HepG2 (cell line): ENCODE data around the gene P2RX7. TPM values are rescaled to one million over a fixed set of nuclear protein-coding genes. Genes with fewer than 3 reads are reported as not detected.

Experiments used
- ATAC-seq: fragments of 200-7000 bp; cut with Tn5 transposase; 3 replicates; pipeline ENCODE4 v1.9.1; 2020; ENCODE audit warnings: mild to moderate bottlenecking, moderate library complexity
- BruUV-seq: library from RNA; stranded (reverse); fragments of 400-500 nt; replicated peaks from 2 replicates; lab custom pipeline; 2021; lab: Mats Ljungman, UMichigan
- CTCF ChIA-PET: fragments of 300-600 bp; formaldehyde crosslinking; extraction: SDS; loops from one replicate; lab custom pipeline; 2021; ENCODE audit warnings: low total read pairs, inconsistent platforms, low intra/inter-chr PET ratio; lab: Yijun Ruan, JAX
- POLR2A ChIA-PET: fragments of 350-600 bp; sonication (Branson Sonifier 250); formaldehyde crosslinking; loops from one replicate; lab custom pipeline; 2020; ENCODE audit warnings: antibody characterized with exemption, inconsistent platforms; lab: Yijun Ruan, JAX
- DNase-seq: peaks from one replicate; pipeline ENCODE4 v3.0.0-alpha.2; 2015; ENCODE audit warnings: low spot score
- FAIRE-seq: peaks from 3 replicates; lab custom pipeline; 2011; peaks lifted over from hg19 to GRCh38; lab: Jason Lieb, UNC
- H2AFZ ChIP-seq: one replicate; pipeline ENCODE4 v1.6.1; 2011; ENCODE audit warnings: low read length, inconsistent platforms
- H3K27ac ChIP-seq: fragments of 300-600 bp; 3 replicates; pipeline ENCODE4 v1.8.0; 2011; ENCODE audit warnings: mixed run types, mild to moderate bottlenecking, mixed read lengths, low read length, inconsistent platforms; ENCODE audit not compliant: insufficient read depth; ENCODE audit errors: extremely low read length
- H3K27me3 ChIP-seq, 2 experiments: fragments of 200-600 bp in 1 of 2; 2 replicates in 1 of 2; 3 replicates in 1 of 2; pipeline versions ENCODE4 v1.6.0 to v1.8.0; 2011; ENCODE audit warnings: low read length in 2 of 2, mild to moderate bottlenecking in 2 of 2, moderate library complexity in 2 of 2, inconsistent platforms in 1 of 2; ENCODE audit not compliant: insufficient read depth in 2 of 2, control insufficient read depth in 1 of 2
- H3K36me3 ChIP-seq, 2 experiments: fragments of 200-600 bp in 1 of 2; replicated peaks in 1 of 2; 2 replicates in 1 of 2; 3 replicates in 1 of 2; pipeline versions ENCODE4 v1.5.1 to v1.8.0; 2011; ENCODE audit warnings: low read length in 2 of 2, inconsistent platforms in 1 of 2; ENCODE audit not compliant: insufficient read depth in 2 of 2, control insufficient read depth in 1 of 2
- H3K4me1 ChIP-seq: 2 replicates; pipeline ENCODE4 v1.5.1; 2012; ENCODE audit warnings: low read length, inconsistent platforms; ENCODE audit not compliant: insufficient read depth
- H3K4me2 ChIP-seq: 2 replicates; pipeline ENCODE4 v1.6.0; 2011; ENCODE audit warnings: low read depth, low read length, inconsistent platforms
- H3K4me3 ChIP-seq, 3 experiments: fragments of 200-600 bp in 1 of 3; sonication (generic), shearing (Covaris generic) in 1 of 3; replicated peaks in 1 of 3; 2 replicates each; pipeline ENCODE4 v1.5.1; 2011 to 2016; ENCODE audit warnings: low read length in 3 of 3, inconsistent platforms in 2 of 3, low read depth in 2 of 3, mild to moderate bottlenecking in 2 of 3, control low read depth in 1 of 3, mixed read lengths in 1 of 3; ENCODE audit not compliant: insufficient read depth in 1 of 3
- H3K79me2 ChIP-seq: one replicate; pipeline ENCODE4 v1.6.1; 2011; ENCODE audit warnings: low read length, inconsistent platforms; ENCODE audit not compliant: insufficient read depth
- H3K9ac ChIP-seq: 2 replicates; pipeline ENCODE4 v1.6.0; 2011; ENCODE audit warnings: mild to moderate bottlenecking, low read depth, low read length, inconsistent platforms; ENCODE audit not compliant: insufficient read depth
- H3K9me3 ChIP-seq: 2 replicates; pipeline ENCODE4 v1.5.1; 2012; ENCODE audit warnings: mild to moderate bottlenecking, low read length
- H4K20me1 ChIP-seq: 2 replicates; pipeline ENCODE4 v1.6.0; 2011; ENCODE audit warnings: inconsistent platforms, mild to moderate bottlenecking, low read length, moderate library complexity; ENCODE audit not compliant: insufficient read depth
- CBX1 ChIP-seq: IDR thresholded peaks from one replicate; pipeline ENCODE4 v1.6.1; 2016; ENCODE audit warnings: antibody characterized with exemption, low read depth
- FOSL2 ChIP-seq: sonication (generic); formaldehyde crosslinking; IDR thresholded peaks from 2 replicates; pipeline ENCODE4 v1.4.0; 2020; ENCODE audit warnings: missing genetic modification reagents
- IRF1 ChIP-seq: sonication (generic); formaldehyde crosslinking; IDR thresholded peaks from 2 replicates; pipeline ENCODE4 v1.4.0; 2020; ENCODE audit warnings: low read depth, mild to moderate bottlenecking, missing genetic modification reagents
- MED1 ChIP-seq: sonication (generic); formaldehyde crosslinking; IDR thresholded peaks from 2 replicates; pipeline ENCODE4 v1.4.0; 2020; ENCODE audit warnings: missing genetic modification reagents
- ZNF543 ChIP-seq: sonication (generic); formaldehyde crosslinking; IDR thresholded peaks from 2 replicates; pipeline ENCODE4 v1.4.0; 2020; ENCODE audit warnings: mild to moderate bottlenecking, missing genetic modification reagents
- WGBS: methylation state at CpG from one replicate; pipeline ENCODE4 v1.1.6; 2017; ENCODE audit warnings: low lambda C conversion rate; 5-methylcytosine and 5-hydroxymethylcytosine counted together
- in situ Hi-C: cut with HindIII; loops from 2 replicates; pipeline ENCODE4 v1.10.0; 2017; ENCODE audit warnings: low pct_unique_long_range_greater_than_20kb; ENCODE audit not compliant: extremely low pct_ligation_motif_present
- intact Hi-C: fragments of 100-400 bp; cut with micrococcal nuclease; formaldehyde crosslinking; loops from one replicate; pipeline ENCODE4 v1.10.0; 2022; ENCODE audit not compliant: unreplicated experiment
- polyA plus RNA-seq, 8 experiments: library from polyadenylated mRNA; depleted of rRNA in 3 of 8; stranded (reverse) in 7 of 8; unstranded in 1 of 8; fragments of >200 nt; fragmentation: Illumina TruSeq in 4 of 8; extraction: Trizol in 4 of 8; gene quantifications; 2 replicates each; pipeline versions ENCODE4 v1.2.1 to v1.2.3, GENCODE V29; 2011 to 2016; ENCODE audit warnings: low read depth in 4 of 8, missing spikeins in 1 of 8, mixed read lengths in 1 of 8; ENCODE audit not compliant: insufficient read depth in 1 of 8
- total RNA-seq, 5 experiments: library from RNA; depleted of rRNA; stranded (reverse); fragments of >200 nt; fragmentation: Illumina TruSeq; extraction: Trizol; gene quantifications; 2 replicates each; pipeline ENCODE4 v1.2.3, GENCODE V29; 2016; ENCODE audit warnings: low read depth in 1 of 5

P2RX7 gene
- total and polyA plus RNA-seq, 2 of the 13 experiments (the other 11 are each of a cell fraction or from before 2014, with no cell fraction given), result 0.13 to 0.73 TPM

DNA sequence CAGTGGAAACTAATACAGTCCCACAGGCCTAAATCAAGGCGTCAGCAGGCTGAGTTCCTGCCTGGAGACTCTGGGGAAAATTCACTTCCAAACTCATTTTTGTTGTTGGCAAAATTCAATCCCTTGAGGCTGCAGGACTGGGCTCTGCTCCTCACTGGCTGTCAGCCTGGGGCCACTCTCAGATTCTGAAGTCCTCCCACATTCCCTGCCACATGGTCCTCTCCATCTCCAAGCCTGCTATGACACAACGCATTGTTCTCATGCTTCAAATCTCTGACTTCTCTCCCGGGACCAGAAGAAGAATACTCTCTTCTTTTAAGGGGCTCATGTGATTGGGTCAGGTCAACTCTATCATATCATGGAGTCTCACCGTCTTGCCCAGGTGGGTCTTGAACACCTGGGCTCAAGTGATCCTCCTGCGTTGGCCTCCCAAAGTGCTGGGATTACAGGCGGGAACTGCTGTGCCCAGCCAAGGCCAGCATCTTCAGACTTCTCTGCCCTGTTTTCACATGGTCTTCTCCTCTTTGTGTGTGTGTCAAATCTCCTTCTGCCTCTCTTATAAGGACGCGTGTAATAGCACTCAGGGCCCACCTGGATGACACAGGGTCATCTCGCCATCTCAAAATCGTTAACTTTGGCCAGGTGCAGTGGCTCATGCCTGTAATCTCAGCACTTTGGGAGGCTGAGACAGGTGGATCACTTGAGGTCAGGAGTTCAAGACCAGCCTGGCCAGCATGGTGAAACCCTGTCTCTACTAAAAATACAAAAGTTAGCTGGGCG, 9.7 kb downstream of the P2RX7 start:
- no peak for DNase-seq
- intact Hi-C loops (no loop called here), in situ Hi-C loops (no loop called here)
- Histone ChIP-seq H3K27ac (no peak overlapping the region), H3K79me2 (no peaks in the 10 kb centered on the region), H3K9ac (no peak overlapping the region), H3K4me3 (no peak overlapping the region), H3K4me1 (peaks cover 10% of the 10 kb centered on the region; the same call in 1 of the 2 replicates), H4K20me1 (no peaks in the 10 kb centered on the region), H2AFZ (no peak overlapping the region), H3K36me3 (no peaks in the 10 kb centered on the region), H3K4me2 (no peak overlapping the region), H3K9me3 (no peaks in the 10 kb centered on the region), H3K27me3 (peaks cover 0 to 5% of the 10 kb centered on the region in 2 experiments; a peak in 1 of 5 replicates)
- 67% methylated on average over 11 of the region's 11 CpGs for WGBS
- FAIRE-seq, result no peak
- ChIA-PET CTCF (no interaction called here), POLR2A (no interaction called here)
- ATAC-seq, result no peak
- no TSS peak for BruUV-seq
- TF ChIP-seq MED1 (CRISPR knock-in tag) (no peak), ZNF543 (CRISPR knock-in tag) (peak; percentile 100)

GRCh38 chr12:121144416-121144914, 11.8 kb downstream of the P2RX7 start:
- DNase-seq, result no peak
- Histone ChIP-seq H4K20me1 (no peaks in the 10 kb centered on the region), H3K4me2 (no peak overlapping the region), H3K27me3 (no peaks in the 10 kb centered on the region; a peak in 1 of 5 replicates), H3K79me2 (no peaks in the 10 kb centered on the region), H3K9me3 (no peaks in the 10 kb centered on the region), H3K36me3 (no peaks in the 10 kb centered on the region), H3K9ac (no peak overlapping the region), H3K27ac (no peak overlapping the region), H2AFZ (no peak overlapping the region), H3K4me1 (peaks cover 10% of the 10 kb centered on the region; the same call in 1 of the 2 replicates), H3K4me3 (no peak overlapping the region)
- ChIA-PET POLR2A (no interaction called here), CTCF (no interaction called here)
- BruUV-seq, result no TSS peak
- TF ChIP-seq CBX1 (no peak), FOSL2 (CRISPR knock-in tag) (peak; percentile 37; the same call in 1 of the 2 replicates), IRF1 (CRISPR knock-in tag) (no peak)
- peak; percentile 51; the same call in 2 of the 3 replicates for ATAC-seq
- 16% methylated on average over 3 of the region's 3 CpGs for WGBS
- no peak for FAIRE-seq
- in situ Hi-C loops (no loop called here), intact Hi-C loops (no loop called here)
